GM19099 (cell line): ENCODE measurements around the gene FAT2.

Source experiments
- POLR2A ChIP-seq: IDR thresholded peaks from 3 replicates; pipeline ENCODE4 v1.6.1; 2011; ENCODE audit warnings: low read depth; ENCODE audit not compliant: insufficient read length; ENCODE audit errors: extremely low read depth

FAT2 gene

DNA sequence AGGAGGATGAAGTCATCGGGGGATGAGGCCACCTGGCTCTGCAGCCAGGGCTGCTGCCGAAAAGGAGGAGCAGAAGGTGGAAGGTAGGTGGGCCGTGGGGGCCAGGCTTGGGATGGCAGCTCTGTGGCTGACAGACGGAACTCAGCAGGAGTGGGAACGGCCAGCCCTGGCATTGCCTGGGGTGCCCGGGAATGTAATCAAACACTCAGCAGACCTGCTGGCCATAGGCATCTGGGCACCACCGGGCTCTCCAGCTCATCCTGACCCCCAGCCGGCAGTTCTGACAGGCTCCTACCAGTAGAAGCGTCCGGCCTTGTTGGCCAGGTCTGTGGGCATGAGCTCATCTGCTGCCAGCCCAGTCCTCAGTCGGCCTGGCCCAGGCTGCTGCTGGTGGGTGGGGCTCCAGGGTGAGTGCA, 4.3 kb upstream of the FAT2 start:
- TF ChIP-seq POLR2A: no peak

DNA sequence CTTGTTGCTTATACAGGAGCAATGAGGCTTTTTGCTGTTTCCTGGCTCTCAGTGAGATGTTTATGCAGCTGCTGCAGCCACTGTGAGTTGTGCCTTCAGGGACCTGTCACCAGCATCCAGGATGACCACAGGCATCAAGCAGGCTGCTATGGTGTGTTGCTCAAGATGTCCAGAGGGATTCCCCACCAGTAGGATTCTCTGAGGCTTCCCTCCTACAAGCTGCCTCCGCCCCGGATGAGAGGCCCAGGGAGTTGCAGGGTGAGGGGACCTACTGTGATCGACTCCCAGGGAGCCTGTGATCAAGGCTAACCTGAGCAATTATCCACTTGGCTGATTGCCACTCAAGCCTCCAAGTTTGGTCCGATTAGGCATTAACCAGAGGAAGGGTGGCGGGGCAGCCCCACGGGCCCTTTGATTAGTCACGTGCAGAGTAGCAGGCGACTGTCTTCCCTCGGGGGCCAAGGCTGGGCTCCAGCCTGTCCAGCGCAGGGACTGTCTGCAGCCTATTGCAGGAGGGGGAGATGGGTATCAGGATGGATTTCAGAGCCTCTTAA, 1.8 kb upstream of the FAT2 start:
- TF ChIP-seq POLR2A: no peak

DNA sequence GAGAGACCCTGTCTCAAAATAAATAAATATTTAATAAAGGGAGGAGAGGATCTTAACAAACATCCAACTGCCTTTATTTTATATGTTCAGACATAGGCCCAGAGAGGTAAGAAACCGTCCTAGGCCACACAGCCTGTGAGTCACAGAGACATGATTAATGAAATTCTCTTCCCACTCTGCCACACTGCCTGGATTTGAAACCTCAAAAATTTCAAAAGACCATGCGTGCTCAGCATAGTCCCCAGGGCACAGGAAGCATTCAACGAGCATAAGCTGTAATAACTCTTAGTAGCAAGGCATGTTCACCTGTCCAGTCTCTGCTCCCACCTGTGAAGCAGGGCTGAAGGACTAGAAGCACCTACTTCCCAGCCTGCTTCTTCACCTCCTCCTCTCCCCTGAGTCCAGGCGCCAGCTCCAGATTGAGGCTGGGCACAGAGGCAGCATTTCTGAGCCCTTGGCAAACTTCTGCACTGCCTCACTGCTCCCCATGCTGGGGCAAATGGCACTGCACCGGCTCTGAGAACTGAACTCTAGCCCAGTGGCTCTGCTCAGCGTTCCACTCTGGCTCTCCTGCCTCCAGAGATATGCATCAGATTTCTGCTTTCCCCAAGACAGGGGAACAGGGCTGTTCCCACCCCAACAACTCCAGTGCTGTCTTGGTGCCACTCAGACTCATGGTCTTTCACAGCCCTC, 1.1 kb downstream of the FAT2 start:
- TF ChIP-seq POLR2A: no peak

DNA sequence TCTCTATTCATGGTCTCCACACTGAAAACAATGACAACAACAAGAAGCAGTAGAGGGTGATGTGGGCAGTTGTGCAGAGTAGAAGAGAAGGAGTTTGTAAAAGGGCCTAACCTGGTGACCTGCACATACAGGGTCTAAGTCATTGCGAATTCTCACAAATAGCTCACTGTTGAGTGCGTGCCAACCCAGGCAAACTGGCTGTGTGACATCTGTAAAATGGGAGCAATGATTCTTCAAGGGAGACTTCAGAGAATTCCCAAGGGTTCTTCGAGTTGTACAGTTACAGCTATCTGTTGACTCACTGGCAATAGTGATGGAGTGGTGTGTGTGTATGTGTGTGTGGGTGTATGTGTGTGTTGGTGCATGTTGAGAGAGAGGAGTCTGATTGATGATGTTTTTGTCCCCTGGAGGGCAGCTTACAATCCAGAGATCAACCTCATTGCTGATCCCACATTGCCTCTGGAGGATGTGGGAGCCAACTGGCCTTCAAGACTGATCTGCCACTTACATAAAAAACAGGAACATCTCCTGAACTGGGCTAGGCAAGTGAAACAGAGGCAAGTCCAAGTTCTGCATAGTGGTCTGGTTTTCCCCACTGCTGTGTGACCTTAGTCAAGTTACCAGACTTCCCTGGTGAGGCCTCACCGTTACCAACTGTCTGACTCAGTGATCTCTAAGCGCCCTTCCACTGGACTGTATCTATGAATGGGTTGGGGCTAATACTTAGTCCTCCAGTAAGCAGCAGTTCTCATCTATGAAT, 3.2 kb downstream of the FAT2 start:
- TF ChIP-seq POLR2A: no peak

DNA sequence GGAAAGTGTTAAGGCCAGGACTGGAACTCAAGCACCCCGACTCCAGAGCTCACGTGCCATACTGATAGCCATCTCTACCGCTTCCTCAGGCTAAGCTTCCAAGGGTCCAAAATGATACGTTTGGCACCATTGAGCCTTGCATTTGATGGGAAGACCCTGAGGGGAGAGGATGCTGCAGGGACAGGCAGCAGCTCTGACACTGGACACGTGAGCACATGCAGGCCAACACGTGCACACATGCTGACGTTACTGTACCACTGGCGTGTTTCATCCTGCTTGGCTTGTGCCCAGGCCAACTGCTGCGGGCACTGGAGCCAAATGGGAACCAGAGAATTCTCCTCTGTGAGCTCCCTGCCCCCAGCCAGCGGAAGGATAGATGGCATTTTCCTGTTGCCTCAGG, 5.2 kb downstream of the FAT2 start:
- no peak for TF ChIP-seq POLR2A

DNA sequence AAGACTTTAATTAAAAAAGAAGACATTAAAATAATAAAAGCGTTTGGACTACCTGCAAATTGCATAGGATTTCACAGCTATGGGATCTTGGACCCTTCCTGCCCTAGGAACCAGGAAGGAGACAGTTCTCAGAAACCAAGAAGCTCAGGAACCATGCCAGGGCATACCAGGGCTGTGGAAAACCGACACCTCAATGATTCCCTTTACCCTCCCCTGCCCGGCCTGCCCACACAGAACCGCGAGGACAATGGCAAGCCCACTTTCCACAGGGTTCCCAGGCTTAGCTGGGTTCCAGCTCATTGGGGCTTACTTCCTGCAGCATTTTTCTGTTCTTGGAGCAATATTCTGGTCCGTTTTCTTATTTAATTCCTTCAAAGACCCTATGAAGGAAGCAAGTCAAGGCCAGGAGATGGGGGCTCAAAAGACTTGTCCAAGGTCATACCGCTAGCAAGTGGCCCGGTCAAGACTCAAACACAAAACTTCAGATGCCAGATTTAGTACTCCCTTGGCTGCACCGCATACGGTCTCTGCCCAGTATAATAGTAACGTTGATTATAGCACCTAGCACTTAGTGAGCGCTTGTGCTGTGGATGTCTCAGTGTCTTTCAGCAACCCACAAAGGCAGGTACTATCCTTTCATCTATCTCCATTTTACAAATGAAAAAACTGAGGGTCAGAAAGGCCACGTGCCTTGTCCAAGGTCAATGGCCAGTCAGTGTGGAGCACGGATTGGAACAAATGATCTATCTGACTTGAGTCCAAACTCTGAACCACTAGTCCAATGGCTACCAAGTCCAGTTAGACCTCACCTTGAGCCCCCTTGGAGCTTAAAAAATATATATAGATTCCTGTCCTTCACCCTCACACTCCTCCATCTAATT, 6.8 kb downstream of the FAT2 start:
- no peak for TF ChIP-seq POLR2A

DNA sequence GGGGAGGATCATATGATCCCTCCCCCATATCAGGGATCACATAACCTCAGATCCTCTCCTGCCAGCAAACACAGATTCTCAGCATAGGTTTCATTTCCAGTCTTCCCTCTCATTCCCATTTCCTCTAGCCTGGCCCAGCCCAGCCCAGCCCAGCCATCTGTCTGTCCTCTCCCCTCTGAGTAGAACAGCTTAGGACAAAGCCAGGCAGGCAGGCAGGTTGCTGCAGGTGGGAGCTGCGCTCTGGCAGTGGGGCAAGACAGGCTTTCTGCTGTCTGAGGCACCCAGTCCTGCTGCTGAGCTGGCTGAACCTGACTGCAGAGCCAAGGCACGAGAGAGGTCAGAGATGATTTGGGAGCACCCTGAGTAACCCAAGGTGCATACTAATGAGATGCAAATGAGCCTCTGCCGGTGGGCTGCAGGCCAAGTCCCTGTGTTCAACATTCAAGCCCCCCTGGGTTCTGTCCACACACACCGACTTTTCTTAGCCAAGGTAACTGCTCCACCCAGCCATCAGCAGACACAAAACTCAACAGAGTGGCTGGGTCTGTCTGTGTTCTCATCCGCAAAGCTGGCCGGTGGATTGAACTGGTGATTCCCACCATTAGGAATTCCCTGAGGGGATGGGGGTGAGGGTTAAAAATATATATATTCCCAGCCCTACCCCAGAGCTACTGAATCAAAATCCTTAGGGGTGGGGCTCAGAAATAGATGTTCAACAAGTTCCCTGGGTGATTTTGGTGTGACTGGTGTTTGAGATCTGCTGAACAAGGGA, 9.1 kb downstream of the FAT2 start:
- no peak for TF ChIP-seq POLR2A

DNA sequence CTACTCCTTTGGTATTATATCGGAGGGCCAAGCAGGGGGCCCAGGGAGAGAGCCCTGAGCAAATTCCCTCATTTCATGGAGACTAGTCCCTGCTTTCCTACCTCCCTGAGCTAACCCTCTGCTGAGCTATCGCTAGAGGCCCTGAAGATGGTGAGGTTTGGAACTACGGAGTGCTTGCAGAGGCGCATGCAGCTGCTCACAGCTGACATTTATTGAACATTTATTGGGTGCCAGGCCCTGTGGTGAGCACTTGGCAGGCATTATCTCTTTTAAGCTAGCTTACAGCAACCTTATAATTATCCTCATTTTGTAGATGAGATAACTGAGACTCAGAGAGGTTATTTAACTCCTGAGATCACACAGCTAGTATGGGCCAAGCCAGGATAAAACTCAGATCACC, 9.8 kb downstream of the FAT2 start:
- TF ChIP-seq POLR2A: no peak

DNA sequence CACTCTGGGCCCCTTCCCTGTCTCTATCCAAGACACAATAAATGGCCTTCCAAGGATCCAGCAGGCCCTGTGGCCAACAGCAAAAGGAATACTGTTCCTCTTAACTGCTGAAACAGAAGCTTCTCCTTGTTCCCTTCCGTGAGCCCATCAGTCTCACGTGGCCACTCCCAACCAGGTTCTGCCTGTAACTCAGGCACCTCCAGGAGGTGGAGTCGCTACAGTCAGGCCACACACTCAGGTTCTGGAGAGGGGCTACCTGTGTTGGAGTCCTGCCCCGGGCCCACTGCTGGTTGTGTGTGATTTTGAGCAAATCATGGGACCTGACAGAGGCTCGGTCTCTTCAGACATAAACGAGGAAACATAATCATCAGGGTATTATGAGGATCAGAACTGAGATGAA, 10.3 kb downstream of the FAT2 start:
- no peak for TF ChIP-seq POLR2A

DNA sequence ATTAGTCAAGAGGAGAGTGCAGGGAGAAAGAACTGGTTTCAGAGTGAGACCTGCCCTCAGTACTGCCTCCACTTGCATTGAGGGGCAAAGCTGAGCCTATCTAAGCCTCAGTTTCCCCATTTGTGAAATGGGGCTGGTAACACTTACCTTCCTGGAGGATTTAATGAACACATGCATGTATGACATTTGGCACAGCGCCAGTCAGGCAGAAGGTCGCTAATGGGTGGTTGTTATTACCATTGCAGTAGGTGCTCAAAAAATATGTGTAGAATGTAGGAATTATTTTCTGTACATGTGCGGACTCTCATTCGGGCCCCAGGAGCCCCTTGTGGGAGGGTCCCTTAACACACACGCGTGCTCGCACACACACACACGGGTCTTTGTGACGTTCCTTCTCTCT, 10.9 kb downstream of the FAT2 start:
- no peak for TF ChIP-seq POLR2A

DNA sequence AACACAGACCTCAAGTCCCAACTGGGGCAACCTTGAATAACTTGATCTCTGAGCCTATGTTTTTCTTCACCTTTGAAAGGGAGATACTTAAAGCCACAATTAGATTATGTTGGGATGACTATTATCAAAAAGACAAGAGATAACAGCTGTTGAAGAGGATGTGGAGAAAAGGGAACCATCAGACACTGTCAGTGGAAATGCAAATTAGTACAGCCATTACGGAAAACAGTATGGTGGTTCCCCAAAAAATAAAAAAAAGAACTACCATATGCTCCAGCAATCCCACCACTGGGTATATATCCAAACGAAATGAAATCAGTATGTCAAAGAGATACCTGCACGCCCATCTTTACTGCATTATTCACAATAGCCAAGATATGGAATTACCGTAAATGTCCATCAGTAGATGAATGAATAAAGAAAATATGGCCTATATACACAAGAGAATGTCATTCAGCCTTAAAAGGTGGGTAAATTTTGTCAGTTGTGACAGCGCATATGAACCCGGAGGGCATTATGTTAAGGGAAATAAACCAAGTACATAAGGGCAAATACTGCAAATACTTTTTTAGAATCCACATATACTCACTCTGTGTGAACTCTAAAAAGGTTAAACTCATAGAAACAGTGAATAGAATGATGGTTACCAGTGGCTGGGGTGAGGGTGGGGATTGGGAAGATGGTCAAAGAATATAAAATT, 12.7 kb downstream of the FAT2 start:
- TF ChIP-seq POLR2A: no peak

DNA sequence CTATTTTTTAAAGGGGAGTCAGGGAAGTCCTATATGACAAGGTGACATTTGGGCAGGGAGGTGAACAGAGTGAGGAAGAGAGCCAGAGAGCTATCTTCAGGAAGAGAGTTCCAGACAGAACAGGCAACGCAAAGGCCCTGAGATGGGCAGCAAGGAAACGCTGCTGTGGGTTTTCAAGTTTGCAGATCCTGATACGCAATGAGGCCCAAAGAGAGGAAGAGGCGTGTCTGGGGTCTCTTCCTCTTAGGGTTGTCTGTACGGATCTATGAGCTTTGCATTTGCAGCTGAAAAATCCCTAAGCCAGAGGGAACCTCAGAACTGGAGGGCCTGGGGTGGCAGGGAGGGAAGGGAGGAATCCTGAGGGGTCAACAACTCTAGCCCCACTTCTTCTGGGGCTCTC, 13.6 kb downstream of the FAT2 start:
- no peak for TF ChIP-seq POLR2A

DNA sequence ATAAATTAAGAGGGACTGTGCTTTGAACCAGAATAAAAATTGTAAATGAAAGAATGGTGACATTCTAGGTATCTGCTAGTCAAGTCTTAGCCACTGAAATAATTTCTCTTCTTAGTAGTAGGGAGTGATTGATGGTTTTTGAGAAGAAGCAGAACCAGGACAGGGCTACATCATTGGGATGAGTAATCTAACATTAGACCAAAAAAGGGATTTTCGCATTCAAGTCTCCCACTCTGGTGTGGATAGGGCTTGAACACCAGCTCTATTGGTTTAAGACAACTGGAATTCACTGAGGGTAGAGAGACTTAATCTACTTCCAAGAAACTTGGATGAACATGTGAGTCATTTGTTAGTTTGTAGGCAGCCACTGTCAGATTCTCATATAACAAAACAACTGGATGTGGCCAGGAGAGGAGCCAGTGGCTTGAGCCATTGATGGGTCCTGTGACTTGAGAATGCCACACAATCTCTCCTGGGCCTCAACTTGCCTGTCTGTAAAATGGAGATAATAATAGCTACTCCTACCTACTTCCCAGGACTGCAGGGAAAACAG, 16.6 kb downstream of the FAT2 start:
- no peak for TF ChIP-seq POLR2A
